Measurements from ENCODE around the gene FXYD2.

- no peak for TF ChIP-seq ZNF274 (IDR thresholded peaks at IDR 0.05; ENCODE audit: borderline replicate concordance, extremely low read depth, low read length)
- TF ChIP-seq YY1 (IDR thresholded peaks at IDR 0.05; ENCODE audit: low read depth, low read length), result no peak
- no peak for TF ChIP-seq HDAC2 (IDR thresholded peaks at IDR 0.05; ENCODE audit: borderline replicate concordance in 1 of 2, low read depth in 2 of 2, low read length in 2 of 2)
- TF ChIP-seq PHF8 (conservative IDR thresholded peaks at IDR 0.05; ENCODE audit: low read depth, low read length), result no peak
- TF ChIP-seq CTCF (IDR thresholded peaks at IDR 0.05; ENCODE audit: control extremely low read depth in 1 of 3, insufficient read depth in 1 of 3, low read depth in 1 of 3, low read length in 3 of 3), result no peak
- no peak for TF ChIP-seq NANOG (IDR thresholded peaks at IDR 0.05; ENCODE audit: insufficient read depth, low read depth, low read length, poor library complexity, severe bottlenecking)
- no peak for TF ChIP-seq POLR2A (IDR thresholded peaks at IDR 0.05; ENCODE audit: control extremely low read depth in 1 of 2, low read depth in 2 of 2, low read length in 2 of 2)
- no peak for TF ChIP-seq EGR1 (IDR thresholded peaks at IDR 0.05; ENCODE audit: borderline replicate concordance, low read depth, low read length)
- TF ChIP-seq POLR2AphosphoS5 (IDR thresholded peaks at IDR 0.05; ENCODE audit: low read depth, low read length), result no peak
- no peak for TF ChIP-seq EP300 (IDR thresholded peaks at IDR 0.05; ENCODE audit: borderline replicate concordance in 1 of 2, low read depth in 2 of 2, low read length in 2 of 2)
- no peak for TF ChIP-seq RAD21 (IDR thresholded peaks at IDR 0.05 in 1 of 2, conservative IDR thresholded peaks at IDR 0.05 in 1 of 2; ENCODE audit: low read depth in 2 of 2, low read length in 2 of 2)
These were observed 30.8 kb upstream of the FXYD2 start for GRCh38 chr11:117855186-117855845.
